ENCODE results near the gene RTN1. TPM values are rescaled to one million over a fixed set of nuclear protein-coding genes. Genes with fewer than 3 reads are reported as not detected.

RTN1 gene
- total and polyA plus RNA-seq, 2 of the 8 experiments (the other 6 are each of a cell fraction or from before 2014, with no cell fraction given) = 2.8 to 4.9 TPM

DNA sequence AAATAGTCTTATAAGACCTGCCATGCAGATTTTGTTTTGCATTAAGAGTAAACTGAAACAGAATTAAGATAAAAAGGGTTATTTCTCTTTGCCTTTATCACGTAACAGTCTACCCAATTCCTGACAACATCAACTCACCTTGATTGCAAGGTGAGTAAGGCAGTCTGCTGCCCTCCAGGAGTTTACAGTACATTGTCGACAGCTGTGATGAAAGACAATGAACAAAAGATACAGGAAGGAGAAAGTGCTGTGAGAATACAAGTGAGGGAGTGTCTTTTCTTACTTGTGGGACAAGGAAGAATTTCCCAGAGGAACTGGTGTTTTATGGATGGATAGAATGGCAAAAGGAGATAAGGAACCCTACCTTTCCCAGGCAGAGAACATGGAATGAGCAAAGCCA, 101.0 kb downstream of the RTN1 start:
- no peak overlapping the region for H3K27ac ChIP-seq (ENCODE audit: low read depth, low read length)
- no peak overlapping the region for H3K18ac ChIP-seq (ENCODE audit: extremely low read depth, low read length)
- no peaks in the 10 kb centered on the region for H3K27me3 ChIP-seq (replicated peaks in 1 of 4; ENCODE audit: control insufficient read depth in 3 of 4, extremely low read depth in 1 of 4, insufficient read depth in 3 of 4, low read length in 3 of 4)
- no peak overlapping the region for H3K23ac ChIP-seq (ENCODE audit: insufficient read length)
- H3K36me3 ChIP-seq (ENCODE audit: control insufficient read depth in 2 of 4, insufficient read depth in 4 of 4, low read length in 3 of 4) = no peaks in the 10 kb centered on the region
- no peak overlapping the region for H4K8ac ChIP-seq (ENCODE audit: extremely low read depth, insufficient read depth, low read length)
- no peak for FAIRE-seq
- no peak overlapping the region for H3K9ac ChIP-seq (replicated peaks in 1 of 4; ENCODE audit: extremely low read depth in 1 of 4, low read depth in 3 of 4, low read length in 3 of 4)
- no peaks in the 10 kb centered on the region for H3K79me2 ChIP-seq (ENCODE audit: control insufficient read depth in 1 of 2, insufficient read depth in 2 of 2, low read length in 2 of 2)
- H3K56ac ChIP-seq (replicated peaks; ENCODE audit: insufficient read length, low read depth, low read length) = no peak overlapping the region
- no peak overlapping the region for H2BK20ac ChIP-seq (ENCODE audit: low read length)
- no peak for DNase-seq (ENCODE audit: low read depth in 1 of 2, low spot score in 2 of 2)
- no peaks in the 10 kb centered on the region for H3K23me2 ChIP-seq (ENCODE audit: low read depth, low read length)
- H4K20me1 ChIP-seq (replicated peaks in 1 of 2; ENCODE audit: control insufficient read depth in 1 of 2, insufficient read depth in 2 of 2, low read length in 2 of 2) = no peaks in the 10 kb centered on the region
- TF ChIP-seq FOSL1 (IDR thresholded peaks at IDR 0.05; ENCODE audit: insufficient read depth, low read depth, low read length) = no peak
- TF ChIP-seq ZNF274 (IDR thresholded peaks at IDR 0.05; ENCODE audit: borderline replicate concordance, extremely low read depth, low read length) = no peak
- no peak for TF ChIP-seq GABPA (IDR thresholded peaks at IDR 0.05; ENCODE audit: borderline replicate concordance, insufficient read depth, low read length)
- H2BK5ac ChIP-seq (ENCODE audit: low read depth, low read length) = no peak overlapping the region
- no peak overlapping the region for H3K4ac ChIP-seq (replicated peaks; ENCODE audit: insufficient read length, low read depth, low read length)
- ChIA-PET CTCF (ENCODE audit: partially characterized antibody) (interaction anchor here (1.0 to 1.2 kb wide), 2 partner anchors 21 to 137 kb away, joined by 3 read pairs; no protein-coding TSS in a partner anchor), POLR2A (ENCODE audit: partially characterized antibody) (interaction anchor here (1.4 kb wide), 1 partner anchor 13 kb away, joined by 4 read pairs; no protein-coding TSS in a partner anchor)
- no peak overlapping the region for H4K91ac ChIP-seq (replicated peaks; ENCODE audit: insufficient read length, low read length)
- peaks cover 0 to 3% (median 0%) of the 10 kb centered on the region in 4 experiments; a peak in 1 of 7 replicates for H3K4me1 ChIP-seq (replicated peaks in 1 of 4; ENCODE audit: control insufficient read depth in 3 of 4, insufficient read depth in 4 of 4, low read length in 3 of 4)
- H3K9me3 ChIP-seq (ENCODE audit: insufficient read depth in 2 of 2, low read depth in 1 of 2, low read length in 1 of 2) = no peaks in the 10 kb centered on the region
- no peak overlapping the region for H2BK15ac ChIP-seq (ENCODE audit: low read length)
- H2AFZ ChIP-seq (ENCODE audit: low read length) = no peak overlapping the region
- H2AK5ac ChIP-seq (ENCODE audit: low read depth, low read length) = no peak overlapping the region
- no peak overlapping the region for H2BK120ac ChIP-seq (replicated peaks; ENCODE audit: low read depth, low read length)
- H3K4me3 ChIP-seq (ENCODE audit: extremely low read depth in 1 of 4, insufficient read depth in 2 of 4, low read depth in 3 of 4, low read length in 4 of 4) = no peak overlapping the region
- 63% methylated on average over 2 of the region's 2 CpGs; no CpG with 5 or more reads in 1 of the 2 experiments for WGBS, 2 experiments (ENCODE audit: extremely low coverage in 1 of 2, insufficient coverage in 1 of 2, insufficient read length in 1 of 2, insufficient replicate concordance in 2 of 2, low coverage in 1 of 2, low lambda C conversion rate in 2 of 2, missing lambda C conversion rate in 1 of 2)
- no peak overlapping the region for H2BK12ac ChIP-seq (ENCODE audit: low read depth, low read length)
- no peak overlapping the region for H4K5ac ChIP-seq (ENCODE audit: insufficient read length, low read depth, low read length)
- no peaks in the 10 kb centered on the region for H3K79me1 ChIP-seq (ENCODE audit: low read depth, low read length)
- H3K14ac ChIP-seq (ENCODE audit: insufficient read length) = no peak overlapping the region
- no peak overlapping the region for H3K4me2 ChIP-seq (ENCODE audit: insufficient read depth in 1 of 2, low read depth in 2 of 2, low read length in 2 of 2)

All from H1 (cell line).